ENCODE data around the gene TSR3. TPM values are rescaled to one million over a fixed set of nuclear protein-coding genes. Genes with fewer than 3 reads are reported as not detected.

The TSR3 gene
- total RNA-seq, 4 donors from 2014 or later: 78.2 to 112 (median 106) TPM

DNA sequence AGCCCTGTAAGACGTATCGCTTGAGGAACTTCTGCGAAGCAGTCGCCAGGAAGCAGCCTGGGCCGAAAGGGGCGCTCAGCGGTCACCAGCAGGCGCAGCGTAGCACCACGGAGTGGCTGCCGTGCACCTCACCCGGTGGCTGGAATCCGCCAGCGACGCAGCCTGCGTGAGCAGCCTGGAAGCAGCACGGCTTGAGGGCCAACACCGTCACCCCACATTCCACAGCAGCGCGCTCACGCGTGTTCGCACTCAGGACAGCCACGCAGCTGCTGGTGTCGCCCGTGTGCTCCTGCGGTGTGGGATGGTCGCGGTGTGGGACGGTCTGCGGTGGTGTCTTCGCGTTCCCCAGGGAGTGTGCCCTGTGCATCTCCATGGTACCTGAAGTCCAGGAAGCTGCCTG lies 32.6 kb downstream of the TSR3 start:
- no peak for DNase-seq (ENCODE audit: extremely low spot score)
- intact Hi-C loops (cut with DNase I): no loop called here
- peaks cover 83 to 100% (median 98%) of the 10 kb centered on the region in 4 donors for H3K36me3 ChIP-seq

DNA sequence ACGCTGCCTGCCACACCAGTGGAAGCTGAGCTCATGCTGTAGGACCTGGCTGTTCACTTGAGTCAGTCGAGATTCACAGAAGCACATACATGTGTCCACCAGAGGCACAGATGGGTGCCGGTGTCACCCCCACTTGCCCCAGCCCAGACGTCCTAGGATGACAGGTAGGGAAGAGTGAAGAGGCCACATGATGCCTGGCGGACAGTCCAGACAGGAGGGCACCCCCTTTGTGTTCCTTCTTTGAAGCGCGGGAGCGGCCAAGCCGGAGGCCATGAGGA lies 33.5 kb downstream of the TSR3 start:
- Histone ChIP-seq H3K36me3 (peaks cover 80 to 99% (median 96%) of the 10 kb centered on the region in 4 donors), H3K27me3 (no peaks in the 10 kb centered on the region), H3K27ac (replicated peaks in 1 of 4) (no peak overlapping the region), H3K9me3 (no peaks in the 10 kb centered on the region), H3K4me3 (no peak overlapping the region), H3K4me1 (peaks cover 8 to 25% (median 15%) of the 10 kb centered on the region in 4 donors)
- 77% methylated on average over 7 of the region's 9 CpGs for WGBS
- no peak for DNase-seq (ENCODE audit: extremely low spot score)
- TF ChIP-seq EP300 (IDR thresholded peaks at IDR 0.05) (no peak), POLR2AphosphoS5 (IDR thresholded peaks at IDR 0.05) (no peak), POLR2A (IDR thresholded peaks at IDR 0.05; ENCODE audit: low read depth) (no peak)
- TF ChIP-seq, protein P1, sequence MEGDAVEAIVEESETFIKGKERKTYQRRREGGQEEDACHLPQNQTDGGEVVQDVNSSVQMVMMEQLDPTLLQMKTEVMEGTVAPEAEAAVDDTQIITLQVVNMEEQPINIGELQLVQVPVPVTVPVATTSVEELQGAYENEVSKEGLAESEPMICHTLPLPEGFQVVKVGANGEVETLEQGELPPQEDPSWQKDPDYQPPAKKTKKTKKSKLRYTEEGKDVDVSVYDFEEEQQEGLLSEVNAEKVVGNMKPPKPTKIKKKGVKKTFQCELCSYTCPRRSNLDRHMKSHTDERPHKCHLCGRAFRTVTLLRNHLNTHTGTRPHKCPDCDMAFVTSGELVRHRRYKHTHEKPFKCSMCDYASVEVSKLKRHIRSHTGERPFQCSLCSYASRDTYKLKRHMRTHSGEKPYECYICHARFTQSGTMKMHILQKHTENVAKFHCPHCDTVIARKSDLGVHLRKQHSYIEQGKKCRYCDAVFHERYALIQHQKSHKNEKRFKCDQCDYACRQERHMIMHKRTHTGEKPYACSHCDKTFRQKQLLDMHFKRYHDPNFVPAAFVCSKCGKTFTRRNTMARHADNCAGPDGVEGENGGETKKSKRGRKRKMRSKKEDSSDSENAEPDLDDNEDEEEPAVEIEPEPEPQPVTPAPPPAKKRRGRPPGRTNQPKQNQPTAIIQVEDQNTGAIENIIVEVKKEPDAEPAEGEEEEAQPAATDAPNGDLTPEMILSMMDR (IDR thresholded peaks at IDR 0.05): no peak
- intact Hi-C loops (cut with DNase I): no loop called here

More for the DNA sequence above, 32.6 kb downstream of the TSR3 start:
- Histone ChIP-seq H3K27me3 (no peaks in the 10 kb centered on the region), H3K4me1 (peaks cover under 1 to 16% (median 6%) of the 10 kb centered on the region in 4 donors), H3K4me3 (no peak overlapping the region), H3K27ac (replicated peaks in 1 of 4) (no peak overlapping the region), H3K9me3 (no peaks in the 10 kb centered on the region)
- TF ChIP-seq, protein P1 (IDR thresholded peaks at IDR 0.05): no peak
- TF ChIP-seq EP300 (IDR thresholded peaks at IDR 0.05) (no peak), POLR2A (IDR thresholded peaks at IDR 0.05; ENCODE audit: low read depth) (no peak), POLR2AphosphoS5 (IDR thresholded peaks at IDR 0.05) (no peak)
- WGBS: 92% methylated on average over 27 of the region's 33 CpGs

DNA sequence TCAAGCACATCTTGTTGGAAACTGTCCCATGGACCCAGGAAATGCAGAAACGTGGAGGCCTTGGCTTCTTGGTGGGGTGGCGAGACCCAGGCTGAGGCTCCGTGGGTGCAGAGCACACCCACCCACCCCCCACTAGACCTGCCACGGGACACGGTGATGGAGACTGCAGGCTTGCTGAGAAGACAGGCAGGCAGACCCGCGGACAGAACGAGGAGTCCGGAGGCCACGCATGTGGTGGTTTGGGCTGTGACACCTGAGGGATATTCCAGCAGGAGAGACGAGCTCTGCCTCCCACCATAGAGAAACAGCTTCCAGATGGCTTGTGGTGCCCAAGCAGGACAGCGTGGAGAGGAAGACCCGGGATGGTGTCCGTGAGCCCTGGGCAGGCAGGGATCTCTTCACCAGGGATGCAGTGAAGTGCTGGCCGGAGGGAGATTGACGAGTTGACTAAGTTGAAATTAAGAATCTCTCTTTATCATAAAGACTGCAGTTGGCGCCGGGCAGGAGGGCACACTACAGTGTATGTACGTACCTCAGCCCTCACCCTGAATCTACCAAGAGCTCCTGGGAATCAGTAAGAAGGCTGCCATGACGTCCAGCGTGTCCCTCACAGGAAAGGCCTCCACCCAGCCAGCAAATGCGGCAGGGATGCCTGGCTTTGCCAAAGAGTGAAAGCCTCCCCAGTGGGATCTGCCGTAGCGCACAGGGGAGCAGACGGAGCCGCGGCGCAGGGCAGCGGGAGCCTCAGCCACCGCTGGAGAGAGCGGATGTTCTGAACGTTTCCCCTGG lies 34.0 kb downstream of the TSR3 start:
- no peak for DNase-seq (ENCODE audit: extremely low spot score)
- TF ChIP-seq POLR2AphosphoS5 (IDR thresholded peaks at IDR 0.05) (no peak), EP300 (IDR thresholded peaks at IDR 0.05) (no peak), POLR2A (IDR thresholded peaks at IDR 0.05; ENCODE audit: low read depth) (no peak)
- TF ChIP-seq, protein P1 (IDR thresholded peaks at IDR 0.05): no peak
- no peaks in the 10 kb centered on the region for H3K27me3 ChIP-seq
- H3K9me3 ChIP-seq: no peaks in the 10 kb centered on the region
- peaks cover 13 to 30% (median 20%) of the 10 kb centered on the region in 4 donors for H3K4me1 ChIP-seq
- peaks cover 80 to 97% (median 92%) of the 10 kb centered on the region in 4 donors for H3K36me3 ChIP-seq
- intact Hi-C loops (cut with DNase I): no loop called here
- 87% methylated on average over 18 of the region's 32 CpGs for WGBS
- H3K4me3 ChIP-seq: no peak overlapping the region
- H3K27ac ChIP-seq (replicated peaks in 1 of 4): no peak overlapping the region

DNA sequence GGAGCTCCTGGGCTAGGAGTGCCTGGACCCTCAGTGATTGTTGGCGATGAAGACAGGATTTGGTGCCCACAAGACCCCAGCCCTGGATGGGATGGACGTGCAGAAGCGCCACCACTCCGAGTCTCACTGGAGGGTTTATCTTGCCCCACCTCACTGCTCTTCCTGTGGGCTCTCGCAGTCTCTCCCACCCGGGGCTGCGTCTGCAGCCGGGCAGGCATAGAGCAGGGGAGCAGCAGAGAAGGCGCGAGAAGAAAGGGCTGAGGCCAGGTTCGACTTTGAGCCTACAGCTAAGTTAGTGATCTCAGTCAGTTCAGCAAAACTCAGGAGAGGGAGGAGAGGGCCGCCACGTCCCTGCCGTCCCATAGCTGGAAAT lies 35.7 kb downstream of the TSR3 start:
- H3K27ac ChIP-seq (replicated peaks in 1 of 4): no peak overlapping the region
- H3K9me3 ChIP-seq: no peaks in the 10 kb centered on the region

More for the DNA sequence above, 35.7 kb downstream of the TSR3 start:
- WGBS: 92% methylated on average over 9 of the region's 14 CpGs
- intact Hi-C loops (cut with DNase I): no loop called here
- DNase-seq (ENCODE audit: extremely low spot score): no peak
- no peak overlapping the region for H3K4me3 ChIP-seq
- peaks cover 30 to 47% (median 36%) of the 10 kb centered on the region in 4 donors for H3K4me1 ChIP-seq
- no peak for TF ChIP-seq EP300 (IDR thresholded peaks at IDR 0.05)
- TF ChIP-seq, protein P1 (IDR thresholded peaks at IDR 0.05): no peak
- no peak for TF ChIP-seq POLR2A (IDR thresholded peaks at IDR 0.05; ENCODE audit: low read depth)
- no peak for TF ChIP-seq POLR2AphosphoS5 (IDR thresholded peaks at IDR 0.05)
- H3K36me3 ChIP-seq: peaks cover 71 to 84% (median 76%) of the 10 kb centered on the region in 4 donors
- H3K27me3 ChIP-seq: no peaks in the 10 kb centered on the region
